HepG2 (cell line): ENCODE results near the gene LIM2. TPM values are rescaled to one million over a fixed set of nuclear protein-coding genes. Genes with fewer than 3 reads are reported as not detected.

Experiments
- ARNT ChIP-seq: fragments of 450-650 bp; IDR thresholded peaks from 2 replicates; pipeline ENCODE4 v1.6.1; 2017
- ATF7 ChIP-seq, 2 experiments: fragments of 450-650 bp in 1 of 2; sonication (generic) in 1 of 2; formaldehyde crosslinking in 1 of 2; IDR thresholded peaks; 2 replicates each; pipeline versions ENCODE4 v1.4.0 to v1.6.1; 2016 to 2020; ENCODE audit warnings: antibody characterized with exemption in 1 of 2, mild to moderate bottlenecking in 1 of 2, missing genetic modification reagents in 1 of 2
- CEBPG ChIP-seq: IDR thresholded peaks from 2 replicates; pipeline ENCODE4 v1.6.1; 2016
- CHCHD3 ChIP-seq: sonication (generic); formaldehyde crosslinking; IDR thresholded peaks from 2 replicates; pipeline ENCODE4 v1.8.0; 2022; ENCODE audit warnings: mild to moderate bottlenecking, missing genetic modification reagents, moderate library complexity
- ELF3 ChIP-seq: IDR thresholded peaks from 2 replicates; pipeline ENCODE4 v1.6.1; 2016; ENCODE audit warnings: missing genetic modification reagents, missing compliant biosample characterization
- FOSL1 ChIP-seq: sonication (generic); formaldehyde crosslinking; IDR thresholded peaks from 2 replicates; pipeline ENCODE4 v1.9.0; 2021; ENCODE audit warnings: missing genetic modification reagents, borderline replicate concordance
- FOXP1 ChIP-seq, 2 experiments: fragments of 450-650 bp in 1 of 2; IDR thresholded peaks; 2 replicates each; pipeline ENCODE4 v1.6.1; 2017 to 2018; ENCODE audit warnings: antibody characterized with exemption in 1 of 2
- GATAD2A ChIP-seq: IDR thresholded peaks from 2 replicates; pipeline ENCODE4 v1.6.1; 2016
- HES4 ChIP-seq: sonication (generic); formaldehyde crosslinking; IDR thresholded peaks from 2 replicates; pipeline ENCODE4 v1.9.0; 2021; ENCODE audit warnings: mild to moderate bottlenecking, missing genetic modification reagents, borderline replicate concordance
- NCOA1 ChIP-seq: sonication (generic); formaldehyde crosslinking; IDR thresholded peaks from 2 replicates; pipeline ENCODE4 v1.9.0; 2021; ENCODE audit warnings: missing genetic modification reagents
- NONO ChIP-seq, 2 experiments: fragments of 450-650 bp in 1 of 2; sonication (generic) in 1 of 2; formaldehyde crosslinking in 1 of 2; IDR thresholded peaks in 1 of 2; conservative IDR thresholded peaks in 1 of 2; 2 replicates each; pipeline versions ENCODE4 v1.6.1 to v1.8.0; 2017 to 2022; ENCODE audit warnings: mild to moderate bottlenecking in 1 of 2, missing genetic modification reagents in 1 of 2, moderate library complexity in 1 of 2
- PHF20 ChIP-seq: sonication (generic); formaldehyde crosslinking; IDR thresholded peaks from 2 replicates; pipeline ENCODE4 v1.5.0; 2020; ENCODE audit warnings: mild to moderate bottlenecking, missing genetic modification reagents
- RBM39 ChIP-seq: fragments of 200-400 bp; formaldehyde crosslinking; IDR thresholded peaks from one replicate; pipeline ENCODE4 v1.6.1; 2018; ENCODE audit warnings: antibody characterized with exemption, mild to moderate bottlenecking, low read depth, low read length; ENCODE audit not compliant: poor library complexity, severe bottlenecking
- SIN3B ChIP-seq: fragments of 150-350 bp; IDR thresholded peaks from 2 replicates; pipeline ENCODE4 v1.6.1; 2014; ENCODE audit warnings: low read length
- SKI ChIP-seq: fragments of 450-650 bp; IDR thresholded peaks from one replicate; pipeline ENCODE4 v1.6.1; 2018; ENCODE audit warnings: mild to moderate bottlenecking; ENCODE audit not compliant: partially characterized antibody
- SRSF4 ChIP-seq: fragments of 200-400 bp; formaldehyde crosslinking; IDR thresholded peaks from one replicate; pipeline ENCODE4 v1.6.1; 2018; ENCODE audit warnings: mild to moderate bottlenecking, low read depth, low read length, moderate library complexity; ENCODE audit not compliant: poor library complexity, severe bottlenecking
- SRSF9 ChIP-seq: fragments of 200-400 bp; formaldehyde crosslinking; IDR thresholded peaks from 2 replicates; pipeline ENCODE4 v1.6.1; 2018; ENCODE audit warnings: borderline replicate concordance, mild to moderate bottlenecking, low read depth, low read length; ENCODE audit not compliant: insufficient read depth, poor library complexity, severe bottlenecking
- TGIF2 ChIP-seq: IDR thresholded peaks from 2 replicates; pipeline ENCODE4 v1.6.1; 2016; ENCODE audit warnings: control low read depth, missing compliant biosample characterization
- ZNF143 ChIP-seq: sonication (generic); formaldehyde crosslinking; IDR thresholded peaks from 2 replicates; pipeline ENCODE4 v1.4.0; 2020; ENCODE audit warnings: missing genetic modification reagents
- ZNF354B ChIP-seq: sonication (generic); formaldehyde crosslinking; IDR thresholded peaks from 2 replicates; pipeline ENCODE4 v1.8.0; 2022; ENCODE audit warnings: mild to moderate bottlenecking, missing genetic modification reagents
- ZNF558 ChIP-seq: sonication (generic); formaldehyde crosslinking; IDR thresholded peaks from 2 replicates; pipeline ENCODE4 v1.9.0; 2022; ENCODE audit warnings: mild to moderate bottlenecking, missing genetic modification reagents, borderline replicate concordance
- ZNF616 ChIP-seq: sonication (generic); formaldehyde crosslinking; IDR thresholded peaks from 2 replicates; pipeline ENCODE4 v1.5.0; 2020; ENCODE audit warnings: low read depth, mild to moderate bottlenecking, missing genetic modification reagents
- ZNF7 ChIP-seq: IDR thresholded peaks from 2 replicates; pipeline ENCODE4 v1.6.1; 2016; ENCODE audit warnings: missing biosample characterization, missing genetic modification reagents
- polyA plus RNA-seq, 8 experiments: library from polyadenylated mRNA; depleted of rRNA in 3 of 8; stranded (reverse) in 7 of 8; unstranded in 1 of 8; fragments of >200 nt; fragmentation: Illumina TruSeq in 4 of 8; extraction: Trizol in 4 of 8; gene quantifications; 2 replicates each; pipeline versions ENCODE4 v1.2.1 to v1.2.3, GENCODE V29; 2011 to 2016; ENCODE audit warnings: low read depth in 4 of 8, missing spikeins in 1 of 8, mixed read lengths in 1 of 8; ENCODE audit not compliant: insufficient read depth in 1 of 8
- total RNA-seq, 5 experiments: library from RNA; depleted of rRNA; stranded (reverse); fragments of >200 nt; fragmentation: Illumina TruSeq; extraction: Trizol; gene quantifications; 2 replicates each; pipeline ENCODE4 v1.2.3, GENCODE V29; 2016; ENCODE audit warnings: low read depth in 1 of 5
- TF ChIP-seq, protein P1 (sequence below), 2 experiments: sonication (generic) in 1 of 2; formaldehyde crosslinking in 1 of 2; IDR thresholded peaks; 2 replicates each; pipeline versions ENCODE4 v1.6.1 to v1.9.0; 2014 to 2022; ENCODE audit warnings: antibody characterized with exemption in 1 of 2, borderline replicate concordance in 1 of 2, inconsistent platforms in 1 of 2, low read depth in 1 of 2, missing genetic modification reagents in 1 of 2

Gene LIM2
- total and polyA plus RNA-seq, 2 of the 13 experiments (the other 11 are each of a cell fraction or from before 2014, with no cell fraction given), result 1.3 TPM; not detected in 1

GRCh38 chr19:51338563-51339312 lies 49.0 kb downstream of the LIM2 start (continued):
- TF ChIP-seq ELF3 (CRISPR knock-in tag), result no peak
- TF ChIP-seq FOXP1 (IDR thresholded peaks at IDR 0.05), result no peak
- no peak for TF ChIP-seq FOXP1 (CRISPR knock-in tag; IDR thresholded peaks at IDR 0.05)
- peak; percentile 35; the same call in 1 of the 2 replicates for TF ChIP-seq PHF20 (CRISPR knock-in tag)
- TF ChIP-seq NONO (IDR thresholded peaks at IDR 0.05), result no peak
- TF ChIP-seq NONO (CRISPR knock-in tag; conservative IDR thresholded peaks at IDR 0.05), result peak; percentile 52
- TF ChIP-seq CHCHD3 (CRISPR knock-in tag), result no peak
- TF ChIP-seq RBM39, result peak; percentile 63
- TF ChIP-seq TGIF2 (CRISPR knock-in tag), result no peak
- no peak for TF ChIP-seq NCOA1
- no peak for TF ChIP-seq ZNF7 (CRISPR knock-in tag)
- TF ChIP-seq ZNF558 (CRISPR knock-in tag), result peak; percentile 61; the same call in 1 of the 2 replicates
- TF ChIP-seq ARNT, result no peak
- TF ChIP-seq CEBPG, result no peak
- no peak for TF ChIP-seq ZNF354B (CRISPR knock-in tag)
- TF ChIP-seq ATF7 (IDR thresholded peaks at IDR 0.05), result no peak
- no peak for TF ChIP-seq ATF7 (CRISPR knock-in tag; IDR thresholded peaks at IDR 0.05)
- no peak for TF ChIP-seq ZNF616 (CRISPR knock-in tag)
- TF ChIP-seq SRSF9, result no peak
- TF ChIP-seq, protein P1, sequence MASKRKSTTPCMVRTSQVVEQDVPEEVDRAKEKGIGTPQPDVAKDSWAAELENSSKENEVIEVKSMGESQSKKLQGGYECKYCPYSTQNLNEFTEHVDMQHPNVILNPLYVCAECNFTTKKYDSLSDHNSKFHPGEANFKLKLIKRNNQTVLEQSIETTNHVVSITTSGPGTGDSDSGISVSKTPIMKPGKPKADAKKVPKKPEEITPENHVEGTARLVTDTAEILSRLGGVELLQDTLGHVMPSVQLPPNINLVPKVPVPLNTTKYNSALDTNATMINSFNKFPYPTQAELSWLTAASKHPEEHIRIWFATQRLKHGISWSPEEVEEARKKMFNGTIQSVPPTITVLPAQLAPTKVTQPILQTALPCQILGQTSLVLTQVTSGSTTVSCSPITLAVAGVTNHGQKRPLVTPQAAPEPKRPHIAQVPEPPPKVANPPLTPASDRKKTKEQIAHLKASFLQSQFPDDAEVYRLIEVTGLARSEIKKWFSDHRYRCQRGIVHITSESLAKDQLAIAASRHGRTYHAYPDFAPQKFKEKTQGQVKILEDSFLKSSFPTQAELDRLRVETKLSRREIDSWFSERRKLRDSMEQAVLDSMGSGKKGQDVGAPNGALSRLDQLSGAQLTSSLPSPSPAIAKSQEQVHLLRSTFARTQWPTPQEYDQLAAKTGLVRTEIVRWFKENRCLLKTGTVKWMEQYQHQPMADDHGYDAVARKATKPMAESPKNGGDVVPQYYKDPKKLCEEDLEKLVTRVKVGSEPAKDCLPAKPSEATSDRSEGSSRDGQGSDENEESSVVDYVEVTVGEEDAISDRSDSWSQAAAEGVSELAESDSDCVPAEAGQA (IDR thresholded peaks at IDR 0.05; ENCODE audit: low read depth), result no peak
- TF ChIP-seq, protein P1 (CRISPR knock-in tag; IDR thresholded peaks at IDR 0.05; ENCODE audit: borderline replicate concordance), result no peak
- TF ChIP-seq FOSL1 (CRISPR knock-in tag), result no peak
- TF ChIP-seq HES4, result no peak
- TF ChIP-seq SKI, result no peak
- no peak for TF ChIP-seq SIN3B
- 0 out of 2 replicates have a peak, but pooled peaks have one; percentile 14 for TF ChIP-seq GATAD2A (CRISPR knock-in tag)
- TF ChIP-seq SRSF4, result no peak
- TF ChIP-seq ZNF143 (CRISPR knock-in tag), result no peak
